Esophagus muscularis mucosa (tissue), 4 donors: ENCODE measurements around the gene ABHD6. TPM values are rescaled to one million over a fixed set of nuclear protein-coding genes. Genes with fewer than 3 reads are reported as not detected.

ENCODE experiments used
- DNase-seq: peaks from one replicate; pipeline ENCODE4 v3.0.0-alpha.2; 2017; ENCODE audit errors: extremely low spot score
- H3K27ac ChIP-seq, 4 donors: fragments of 200-600 bp; sonication (generic); replicated peaks in 1 of 4; 1 replicate in 3 of 4; 2 replicates in 1 of 4; pipeline ENCODE4 v1.5.1; 2016 to 2019; ENCODE audit warnings: mild to moderate bottlenecking in 1 of 4
- H3K27me3 ChIP-seq, 4 donors: fragments of 200-600 bp; sonication (generic); one replicate each; pipeline versions ENCODE4 v1.5.1 to v1.6.0; 2016 to 2019
- H3K36me3 ChIP-seq, 4 donors: fragments of 200-600 bp; sonication (generic); one replicate each; pipeline ENCODE4 v1.5.1; 2016 to 2019
- H3K4me1 ChIP-seq, 4 donors: fragments of 200-600 bp; sonication (generic); one replicate each; pipeline ENCODE4 v1.5.1; 2016 to 2019
- H3K4me3 ChIP-seq, 4 donors: fragments of 200-600 bp; sonication (generic); 1 replicate in 2 of 4; 2 replicates in 2 of 4; pipeline ENCODE4 v1.5.1; 2016 to 2019; ENCODE audit warnings: mild to moderate bottlenecking in 4 of 4, moderate library complexity in 1 of 4
- H3K9me3 ChIP-seq, 4 donors: fragments of 200-600 bp; sonication (generic); 1 replicate in 3 of 4; 2 replicates in 1 of 4; pipeline ENCODE4 v1.5.1; 2016 to 2019
- EP300 ChIP-seq: sonication (generic); formaldehyde crosslinking; IDR thresholded peaks from one replicate; pipeline ENCODE4 v1.6.1; 2017; ENCODE audit warnings: antibody characterized with exemption
- POLR2A ChIP-seq: fragments of 450-650 bp; IDR thresholded peaks from one replicate; pipeline ENCODE4 v1.6.1; 2017; ENCODE audit warnings: antibody characterized with exemption, moderate library complexity, mild to moderate bottlenecking, low read depth
- POLR2AphosphoS5 ChIP-seq, 2 donors: sonication (generic); formaldehyde crosslinking; IDR thresholded peaks; one replicate each; pipeline ENCODE4 v1.6.1; 2017; ENCODE audit warnings: antibody characterized with exemption in 2 of 2
- WGBS: methylation state at CpG from one replicate; pipeline ENCODE4 v1.1.5; 2018; 5-methylcytosine and 5-hydroxymethylcytosine counted together
- intact Hi-C: fragments of 100-400 bp; cut with DNase I; formaldehyde crosslinking; loops from one replicate; pipeline ENCODE4 v1.15.1; 2023
- small RNA-seq, 3 donors: library from RNA; depleted of rRNA; stranded (forward); fragments of <200 nt; gene quantifications; one replicate each; pipeline ENCODE3, GENCODE V24; 2016
- total RNA-seq, 4 donors: library from RNA; depleted of rRNA; stranded (reverse); fragments of >200 nt; gene quantifications; one replicate each; pipeline versions ENCODE4 v1.1.0 to v1.2.1, GENCODE V29; 2016
- TF ChIP-seq, protein P1 (sequence below), 3 experiments: fragments of 200-600 bp in 2 of 3; fragments of 450-650 bp in 1 of 3; sonication (generic) in 2 of 3; IDR thresholded peaks; one replicate each; pipeline ENCODE4 v1.5.1; 2017 to 2019; ENCODE audit warnings: antibody characterized with exemption in 3 of 3, mild to moderate bottlenecking in 2 of 3, moderate library complexity in 1 of 3

ABHD6 gene
- total RNA-seq, 4 donors from 2014 or later = 13.1 to 20.3 (median 17.9) TPM

DNA sequence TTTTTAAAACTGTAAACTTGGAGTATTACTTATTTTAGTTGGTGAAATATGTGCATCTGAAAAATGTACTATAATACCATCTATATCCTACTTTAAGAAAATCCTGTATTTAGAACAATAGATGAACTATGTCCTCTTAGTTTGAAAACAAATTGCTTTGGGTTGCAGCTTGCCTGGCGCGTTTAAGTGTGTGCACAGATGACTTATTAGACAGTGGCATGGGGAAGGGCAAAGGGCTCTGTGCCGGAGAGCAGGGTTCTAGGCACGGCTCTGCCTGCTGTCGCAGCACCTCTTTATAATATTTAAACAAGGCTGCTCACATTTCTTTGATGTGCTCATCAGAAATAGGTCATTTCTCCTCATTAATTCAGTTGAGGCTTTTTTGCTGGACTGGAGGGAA is 105.1 kb downstream of the ABHD6 start:
- Histone ChIP-seq H3K4me3 (no peak overlapping the region), H3K27me3 (no peaks in the 10 kb centered on the region), H3K27ac (no peak overlapping the region), H3K36me3 (peaks cover 0 to 10% (median 2%) of the 10 kb centered on the region in 4 donors), H3K9me3 (no peaks in the 10 kb centered on the region), H3K4me1 (peaks cover 0 to 37% (median 18%) of the 10 kb centered on the region in 4 donors)
- TF ChIP-seq EP300 (no peak), POLR2A (no peak), POLR2AphosphoS5 (IDR thresholded peaks at IDR 0.05) (no peak)
- TF ChIP-seq, protein P1, sequence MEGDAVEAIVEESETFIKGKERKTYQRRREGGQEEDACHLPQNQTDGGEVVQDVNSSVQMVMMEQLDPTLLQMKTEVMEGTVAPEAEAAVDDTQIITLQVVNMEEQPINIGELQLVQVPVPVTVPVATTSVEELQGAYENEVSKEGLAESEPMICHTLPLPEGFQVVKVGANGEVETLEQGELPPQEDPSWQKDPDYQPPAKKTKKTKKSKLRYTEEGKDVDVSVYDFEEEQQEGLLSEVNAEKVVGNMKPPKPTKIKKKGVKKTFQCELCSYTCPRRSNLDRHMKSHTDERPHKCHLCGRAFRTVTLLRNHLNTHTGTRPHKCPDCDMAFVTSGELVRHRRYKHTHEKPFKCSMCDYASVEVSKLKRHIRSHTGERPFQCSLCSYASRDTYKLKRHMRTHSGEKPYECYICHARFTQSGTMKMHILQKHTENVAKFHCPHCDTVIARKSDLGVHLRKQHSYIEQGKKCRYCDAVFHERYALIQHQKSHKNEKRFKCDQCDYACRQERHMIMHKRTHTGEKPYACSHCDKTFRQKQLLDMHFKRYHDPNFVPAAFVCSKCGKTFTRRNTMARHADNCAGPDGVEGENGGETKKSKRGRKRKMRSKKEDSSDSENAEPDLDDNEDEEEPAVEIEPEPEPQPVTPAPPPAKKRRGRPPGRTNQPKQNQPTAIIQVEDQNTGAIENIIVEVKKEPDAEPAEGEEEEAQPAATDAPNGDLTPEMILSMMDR (IDR thresholded peaks at IDR 0.05) = no peak
- DNase-seq = no peak
- intact Hi-C loops = no loop called here
- 72% methylated on average over 5 of the region's 5 CpGs for WGBS

Small RNAs within 50 kb of the gene (small RNA-seq; reads per million reads assigned to genes)
- 0 reads per million in 3 donors for gene AC098479.1

Other genes with a start within 250 kb of the ABHD6 start
- 100 to 1,000 TPM in 2 of 4 donors, 10 to 100 TPM in 2; 61.9 to 114 (median 89.9) TPM for gene FLNB, start 229.4 kb upstream of the ABHD6 start, total RNA-seq
- gene DNASE1L3, start 26.8 kb upstream of the ABHD6 start, total RNA-seq = 1 to 10 TPM in 2 of 4 donors, under 1 TPM in 1, not detected in 1; 0.80 to 2.9 (median 2.2) TPM
- gene RPP14, start 68.5 kb downstream of the ABHD6 start, total RNA-seq = 10 to 100 TPM in 3 of 4 donors, 1 to 10 TPM in 1; 9.1 to 16.0 (median 10.4) TPM
- 10 to 100 TPM in 2 of 4 donors, 1 to 10 TPM in 2; 7.5 to 12.3 (median 10.4) TPM for gene HTD2, start 68.7 kb downstream of the ABHD6 start, total RNA-seq
- 10 to 100 TPM; 28.2 to 35.3 (median 30.3) TPM for gene PXK, start 95.1 kb downstream of the ABHD6 start, total RNA-seq
- 100 to 1,000 TPM; 100 to 138 (median 122) TPM for gene PDHB, start 196.0 kb downstream of the ABHD6 start, total RNA-seq